Kasumi-1 (cell line): ENCODE measurements around the gene PRR5L.

Source experiments
- DNase-seq, 2 experiments: peaks; one replicate each; lab custom pipeline; 2025; lab: John Stamatoyannopoulos, UW

PRR5L gene

DNA sequence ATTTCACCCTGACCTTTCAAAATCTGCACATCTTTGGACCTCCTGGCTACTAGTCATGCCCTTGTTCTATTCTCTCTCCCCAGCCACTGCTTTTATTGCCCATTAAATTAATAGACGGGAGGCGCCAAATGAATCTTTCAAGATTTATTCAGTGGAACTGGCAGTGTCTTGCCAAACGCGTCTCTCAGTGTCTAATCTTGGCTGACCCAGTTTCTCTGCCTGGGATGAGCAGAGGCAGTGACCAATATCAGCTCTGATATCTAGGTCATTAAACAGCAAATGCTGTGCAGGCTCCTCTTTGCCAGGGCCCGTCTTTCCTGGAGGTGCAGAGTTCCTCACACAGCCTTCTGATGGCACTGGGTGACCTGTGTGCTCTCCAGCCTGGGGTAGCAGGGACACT is 140.0 kb downstream of the PRR5L start:
- DNase-seq, result no peak

DNA sequence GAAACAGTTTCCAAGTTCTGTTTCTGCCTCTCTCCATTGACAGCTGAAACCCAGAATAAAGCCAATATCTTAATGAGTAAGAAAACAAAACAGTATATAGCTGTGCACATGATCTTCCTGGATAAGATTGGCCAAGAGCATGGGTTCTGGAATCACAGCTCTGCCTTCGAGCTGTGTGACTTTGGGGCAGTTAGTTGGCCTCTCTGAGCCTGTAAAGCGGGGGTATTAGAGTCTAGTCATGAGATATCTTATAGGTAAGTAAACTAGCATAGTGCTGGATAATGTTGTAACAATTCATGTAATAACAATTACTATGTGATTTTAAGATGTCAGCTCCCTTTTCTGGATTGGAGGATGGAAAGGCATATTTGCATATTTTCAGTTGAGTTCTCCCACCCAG is 140.5 kb downstream of the PRR5L start:
- DNase-seq, result no peak

GRCh38 chr11:36437413-36437812 is 141.3 kb downstream of the PRR5L start:
- no peak for DNase-seq

DNA sequence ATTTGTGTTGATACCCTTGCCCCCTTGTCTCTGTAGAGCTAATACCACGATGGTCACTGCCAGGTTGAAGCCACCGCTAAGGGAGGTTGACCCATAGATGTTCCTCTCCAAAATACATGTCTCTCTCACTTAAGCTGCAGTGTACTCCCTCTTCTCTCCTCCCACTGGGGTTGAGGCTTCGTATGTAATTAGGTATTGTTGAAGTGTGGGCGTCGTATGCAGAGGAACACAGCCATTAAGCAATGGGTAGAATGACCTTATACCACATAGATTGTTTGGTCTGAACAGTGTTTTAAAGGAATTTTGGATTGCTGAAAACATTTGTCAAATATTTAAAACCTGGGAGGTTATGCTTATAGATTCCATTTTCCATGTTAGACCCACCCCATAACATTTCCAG is 142.0 kb downstream of the PRR5L start:
- no peak for DNase-seq

DNA sequence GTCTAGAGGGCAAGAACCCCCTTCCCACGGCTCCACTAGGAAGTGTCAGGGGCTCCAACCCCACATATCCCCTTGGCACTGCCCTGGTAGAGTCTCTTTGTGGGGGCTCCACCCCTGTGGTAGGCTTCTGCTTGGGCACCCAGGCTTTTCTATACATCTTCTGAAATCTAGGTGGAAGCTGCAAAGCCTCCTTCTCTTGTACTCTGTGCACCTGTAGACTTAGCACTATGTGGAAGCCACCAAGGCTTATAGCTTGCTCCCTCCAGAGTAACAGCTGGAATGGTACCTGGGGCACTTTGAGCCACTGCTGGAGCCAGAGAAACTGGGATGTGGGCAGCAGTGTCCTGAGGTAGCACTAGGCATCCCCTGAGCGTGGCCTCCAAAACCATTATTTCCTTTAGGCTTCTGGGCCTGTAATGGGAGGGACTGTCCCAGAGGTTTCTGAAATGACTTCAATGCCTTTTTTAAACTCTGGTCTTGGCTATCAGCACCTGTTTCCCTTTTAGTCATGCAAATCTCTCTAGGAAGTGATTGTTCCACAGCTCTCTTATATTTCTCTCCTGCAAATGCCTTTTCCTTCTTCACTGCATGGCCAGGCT is 145.6 kb downstream of the PRR5L start:
- DNase-seq, result no peak

- DNase-seq, result no peak
Measured at GRCh38 chr11:36443661-36444060, 147.6 kb downstream of the PRR5L start.

DNA sequence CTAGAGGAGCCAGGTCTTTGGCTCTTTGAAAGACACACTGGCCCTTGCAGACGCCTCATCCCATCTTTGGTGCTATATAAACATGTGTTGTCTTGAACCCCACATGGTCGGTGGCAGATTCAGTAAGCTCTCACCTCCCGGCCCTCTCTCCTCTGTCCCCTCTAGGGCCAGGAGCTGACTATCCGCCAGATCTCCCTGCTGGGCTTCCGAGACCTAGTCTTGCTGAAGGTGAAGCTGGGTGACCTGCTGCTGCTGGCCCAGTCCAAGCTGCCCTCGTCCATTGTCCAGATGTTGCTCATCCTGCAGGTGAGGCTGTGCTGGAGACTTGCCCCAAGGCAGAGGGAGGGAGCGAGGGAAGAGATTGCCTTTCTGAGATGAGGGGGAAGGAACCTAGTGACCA is 150.0 kb downstream of the PRR5L start:
- DNase-seq, result no peak

DNA sequence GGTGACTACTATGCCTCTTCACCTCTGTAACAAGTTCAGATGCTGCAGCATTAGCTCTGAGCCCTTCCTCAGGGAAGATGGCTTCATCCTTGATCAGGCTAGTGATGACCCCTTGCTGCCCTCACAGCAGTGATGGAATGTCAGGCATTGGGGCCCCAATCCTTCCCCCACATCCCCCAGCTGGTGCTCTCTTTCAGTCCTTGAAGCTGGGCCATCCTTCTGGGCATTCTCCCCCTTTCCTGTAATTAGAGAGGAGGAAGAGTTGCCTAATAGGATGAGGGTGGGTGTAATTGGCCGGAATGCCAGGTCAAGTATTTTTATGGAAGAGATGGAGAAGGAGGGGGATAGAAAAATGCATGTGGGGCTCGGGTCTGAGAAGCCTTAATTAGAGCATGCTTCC is 151.4 kb downstream of the PRR5L start:
- DNase-seq, result no peak

DNA sequence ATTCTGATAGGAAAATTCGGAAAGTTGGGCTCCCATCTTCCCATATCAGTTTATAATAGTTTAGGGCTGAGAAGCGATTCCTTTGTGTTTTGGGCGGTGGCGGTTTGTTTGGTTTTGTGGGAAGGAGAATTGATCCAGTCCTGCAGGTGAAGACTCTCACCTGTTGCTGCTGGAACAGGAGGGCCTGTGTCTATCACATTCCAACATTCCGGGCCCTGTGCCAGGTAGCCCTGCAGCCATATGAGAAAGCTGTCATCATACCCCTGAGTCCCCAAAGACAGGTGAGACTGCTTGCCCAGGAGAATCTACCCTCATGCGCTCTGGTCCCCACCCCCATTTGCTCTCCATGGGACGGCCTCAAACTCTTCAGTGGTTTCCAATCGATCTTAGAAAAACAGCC is 151.9 kb downstream of the PRR5L start:
- DNase-seq, result no peak

DNA sequence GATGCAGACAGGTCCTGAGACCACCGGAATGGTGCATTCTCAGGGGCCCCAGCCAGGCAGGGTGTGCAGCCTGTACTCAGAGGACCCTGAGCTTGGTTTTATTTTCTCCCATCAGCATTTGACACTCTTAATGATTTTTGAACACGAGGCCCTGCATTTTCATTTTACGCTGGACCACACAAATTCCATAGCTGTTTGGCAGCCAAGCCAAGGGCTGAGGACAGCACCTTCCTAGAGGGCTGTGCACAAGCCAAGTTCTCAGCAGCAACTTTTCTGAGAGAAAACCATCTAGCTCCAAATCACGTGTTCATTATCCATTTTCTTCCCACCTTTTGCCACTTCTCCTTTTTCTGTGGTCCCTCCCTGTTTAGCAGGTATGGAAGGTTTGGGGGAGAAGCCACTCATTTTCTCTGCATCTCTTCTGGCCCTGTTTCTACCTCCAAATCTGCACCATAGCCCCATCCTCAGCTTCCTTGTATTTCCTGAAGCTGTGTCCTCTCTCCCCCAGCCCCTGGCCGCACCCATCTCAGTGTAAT is 153.5 kb downstream of the PRR5L start:
- no peak for DNase-seq

DNA sequence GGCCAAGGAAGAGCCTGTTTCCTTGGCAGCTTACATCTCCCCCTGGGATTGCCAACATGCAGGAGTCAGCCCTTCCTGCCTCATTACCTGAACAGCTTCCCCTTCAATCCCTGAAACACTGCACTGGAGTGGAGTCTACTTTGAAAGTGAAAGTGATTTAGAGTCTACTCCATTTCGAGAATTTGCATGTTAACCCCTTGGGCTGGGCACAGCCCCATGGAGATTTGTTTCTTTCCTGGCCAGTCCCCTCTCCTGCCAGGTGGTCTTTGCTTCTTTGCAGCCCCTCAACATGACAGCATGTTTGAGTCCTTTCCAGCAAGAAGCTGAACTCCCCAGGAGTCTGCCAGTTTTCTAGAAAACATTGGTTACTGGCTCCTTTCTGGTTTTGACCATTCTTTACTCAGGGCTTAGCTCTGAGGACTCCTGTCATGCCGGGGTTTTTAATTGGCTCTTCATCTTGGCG is 154.1 kb downstream of the PRR5L start:
- no peak for DNase-seq

GRCh38 chr11:36451045-36451444 is 155.0 kb downstream of the PRR5L start:
- DNase-seq, result no peak

GRCh38 chr11:36451681-36452080 is 155.6 kb downstream of the PRR5L start:
- no peak for DNase-seq

GRCh38 chr11:36452236-36452940 is 156.3 kb downstream of the PRR5L start:
- DNase-seq, result peak; percentile 48 to 58

- peak; percentile 22 to 53 for DNase-seq
Measured at GRCh38 chr11:36452961-36453360, 156.9 kb downstream of the PRR5L start.

DNA sequence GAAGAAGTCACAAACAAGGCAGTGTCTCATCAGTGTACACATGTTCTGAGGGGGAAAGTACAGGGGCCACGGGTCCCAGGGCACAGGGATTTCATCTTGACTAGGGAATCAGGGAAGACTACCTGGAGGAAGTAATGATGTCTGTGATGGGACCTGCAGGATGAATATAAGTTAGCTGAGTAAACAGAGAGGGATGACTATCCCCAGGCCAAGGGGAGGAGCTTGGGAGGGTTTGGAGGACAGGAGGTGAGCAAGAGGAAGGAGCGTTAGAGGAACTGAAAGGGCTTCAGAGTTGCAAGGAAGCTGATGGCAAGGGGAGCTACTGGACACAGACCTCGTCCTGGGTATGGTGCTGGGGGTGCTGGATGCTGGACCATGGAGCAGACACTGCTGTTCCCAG is 157.6 kb downstream of the PRR5L start:
- DNase-seq, result peak; percentile 23 to 35

DNA sequence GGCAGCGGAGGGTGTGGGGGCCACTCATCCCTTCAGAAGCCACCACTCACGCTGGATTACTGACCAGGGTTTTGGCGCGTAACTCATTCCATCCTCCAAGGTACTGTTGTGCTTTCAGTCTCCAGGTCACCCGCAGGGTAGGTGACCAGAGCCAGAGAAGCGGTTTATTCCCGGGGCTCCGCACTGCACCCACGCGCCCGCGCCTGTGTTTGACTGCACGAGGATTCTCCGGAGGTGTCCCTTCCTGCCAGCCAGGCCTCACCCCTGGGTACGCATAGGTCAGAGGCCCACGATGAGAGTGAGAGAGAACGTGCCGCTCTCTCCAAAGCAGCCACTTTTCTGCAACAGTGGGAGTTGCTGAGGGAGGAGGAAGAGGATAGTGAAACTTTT is 158.5 kb downstream of the PRR5L start:
- no peak for DNase-seq

DNA sequence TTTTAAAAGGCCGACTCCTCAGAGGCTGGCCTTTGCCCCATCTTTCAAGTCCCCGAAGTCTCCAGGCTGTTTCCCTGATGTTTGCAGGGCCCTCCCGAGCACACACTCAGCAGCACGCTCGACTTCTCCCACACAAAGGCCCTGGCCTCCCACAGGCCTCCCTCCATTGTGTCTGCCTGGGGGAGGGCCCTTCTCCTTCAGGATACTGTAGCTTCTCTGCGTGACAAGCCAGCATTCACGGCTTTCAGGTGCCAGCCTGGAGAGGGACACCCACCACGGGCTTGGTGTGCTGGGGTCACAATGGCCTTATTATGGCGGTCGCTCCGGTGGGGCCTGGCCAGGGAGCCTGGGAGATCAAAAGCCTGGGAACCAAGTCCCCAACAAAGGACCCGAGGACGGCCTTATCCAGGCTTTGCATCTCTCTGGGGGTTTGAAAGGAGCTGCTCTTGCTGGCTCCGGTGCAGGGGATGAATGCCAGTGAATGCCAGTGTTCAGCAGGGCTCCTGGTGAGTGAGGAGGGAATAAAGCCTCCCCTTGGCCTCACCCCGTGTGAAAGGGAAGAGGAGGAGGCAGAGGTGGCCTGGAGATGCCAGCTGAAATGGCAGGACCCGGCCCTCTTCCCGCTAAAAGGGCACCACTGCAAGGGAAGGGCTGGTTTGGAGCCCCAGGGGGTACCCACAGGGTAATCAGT is 159.0 kb downstream of the PRR5L start:
- DNase-seq, result no peak

GRCh38 chr11:36455658-36456111 is 159.6 kb downstream of the PRR5L start:
- DNase-seq, result peak; percentile 37 to 48

DNA sequence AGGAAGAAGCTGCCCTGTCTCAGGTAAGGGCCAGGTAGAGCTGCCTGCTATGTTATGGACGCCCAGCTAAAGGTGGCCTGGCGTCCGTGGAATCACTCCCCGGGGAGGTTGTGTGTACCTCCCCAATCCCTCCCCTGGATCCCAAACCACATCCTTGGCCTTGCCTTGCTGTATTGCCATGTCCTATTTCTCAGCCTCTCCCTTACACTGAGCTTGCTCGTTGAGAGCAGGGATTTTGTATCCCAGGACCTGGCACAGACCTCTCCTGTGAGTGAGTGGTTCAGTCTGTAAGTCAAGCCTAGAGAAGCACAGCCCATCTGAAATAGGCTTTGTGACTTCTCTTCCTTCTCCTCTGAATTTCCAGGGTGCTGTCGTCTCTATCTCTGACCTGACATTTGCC is 160.1 kb downstream of the PRR5L start:
- DNase-seq, result no peak

GRCh38 chr11:36458129-36458915 is 162.2 kb downstream of the PRR5L start:
- DNase-seq, result no peak

DNA sequence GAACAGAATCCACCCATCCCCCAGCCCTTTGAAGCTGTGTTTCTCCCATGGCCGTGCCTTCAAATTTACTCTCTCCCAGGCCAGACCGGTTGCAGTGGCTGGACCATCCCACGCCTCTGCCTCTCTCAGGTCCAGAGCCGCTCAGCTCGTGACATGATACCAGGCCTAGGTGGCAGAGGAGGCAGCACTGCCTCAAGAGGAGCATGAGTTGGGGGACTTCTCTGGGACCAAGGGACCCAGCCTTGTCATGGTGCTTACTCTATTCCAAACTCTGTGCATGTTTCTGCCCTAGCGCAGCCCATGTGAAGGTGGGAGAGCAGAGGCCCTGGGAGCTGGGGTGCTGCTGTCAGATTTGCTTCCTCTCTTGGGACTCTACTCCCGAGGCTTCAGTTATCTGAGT is 163.0 kb downstream of the PRR5L start:
- DNase-seq, result no peak
